ENCODE results near the gene PDE8A. TPM values are rescaled to one million over a fixed set of nuclear protein-coding genes. Genes with fewer than 3 reads are reported as not detected.

Gene PDE8A
- total and polyA plus RNA-seq, 2 donors (not counting 1 experiment from before 2014, with no cell fraction given) = 17.7 to 26.3 TPM

DNA sequence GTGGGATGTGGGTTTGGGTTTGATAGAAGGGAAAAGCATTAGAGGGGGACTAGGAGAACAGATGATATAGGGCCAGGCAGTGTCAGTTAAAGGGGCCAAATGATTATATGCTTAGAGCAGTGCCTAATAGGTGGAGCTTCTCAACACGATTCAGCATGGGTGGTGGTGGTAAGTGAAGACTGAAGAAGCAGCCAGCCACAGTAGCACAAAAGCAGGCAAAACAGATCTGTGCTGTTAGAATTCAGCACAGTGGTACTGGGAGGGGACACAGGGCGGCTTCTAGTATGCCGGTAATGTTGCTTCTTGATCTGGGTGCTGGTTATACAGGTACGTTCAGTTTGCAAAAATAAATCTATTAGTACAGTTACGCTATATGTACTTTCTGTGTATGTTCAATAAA lies 25.5 kb downstream of the PDE8A start:
- no peak overlapping the region for H3K4me3 ChIP-seq (replicated peaks in 1 of 4; ENCODE audit: control extremely low read depth in 1 of 4, insufficient read depth in 1 of 4, low read depth in 3 of 4, low read length in 4 of 4)

DNA sequence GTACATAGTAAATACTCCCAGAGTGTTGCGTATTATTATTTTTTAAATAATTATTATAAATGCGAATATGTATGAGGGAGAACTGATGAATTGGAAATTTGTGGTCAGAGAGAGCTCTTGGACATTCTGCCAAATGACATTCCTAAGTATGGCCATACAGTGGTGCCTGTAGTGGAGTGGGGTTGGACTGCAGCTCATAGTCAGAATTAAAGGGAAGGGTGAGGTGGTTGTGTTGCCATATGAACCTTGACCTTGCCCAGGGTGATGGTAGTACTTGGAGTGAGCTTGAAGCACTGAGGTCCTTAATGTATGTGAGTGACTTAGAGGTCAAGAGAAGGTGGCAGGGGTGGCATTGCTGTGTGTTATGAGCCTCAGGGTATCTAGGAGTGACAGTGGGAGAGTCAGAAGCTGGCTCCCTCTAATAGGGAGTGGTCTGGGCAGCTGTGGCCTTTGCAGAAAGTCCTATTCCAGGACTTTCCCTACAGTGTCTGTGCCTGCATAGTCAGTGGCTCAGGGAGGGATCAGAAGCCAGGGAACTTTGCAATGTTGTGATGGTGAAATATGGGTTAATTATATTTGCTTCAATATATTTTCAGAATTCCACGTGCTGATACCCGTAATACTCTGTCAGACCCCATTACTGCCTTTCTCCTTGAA lies 26.2 kb downstream of the PDE8A start:
- no peaks in the 10 kb centered on the region for H3K9me3 ChIP-seq (ENCODE audit: control insufficient read depth, insufficient read depth, low read depth, low read length)
- H3K27ac ChIP-seq (ENCODE audit: insufficient read depth, low read length) = no peak overlapping the region
- no peaks in the 10 kb centered on the region for H4K20me1 ChIP-seq (ENCODE audit: control insufficient read depth, extremely low read depth, insufficient read depth, low read length)
- no peak overlapping the region for H3K4me3 ChIP-seq (replicated peaks in 1 of 4; ENCODE audit: control extremely low read depth in 1 of 4, insufficient read depth in 1 of 4, low read depth in 3 of 4, low read length in 4 of 4)
- no peaks in the 10 kb centered on the region for H3K4me1 ChIP-seq (ENCODE audit: control insufficient read depth, extremely low read depth, insufficient read depth, low read length)
- DNase-seq (ENCODE audit: low read depth in 2 of 2) = peak in 1 of 2 donors; percentile 19
- H3K27me3 ChIP-seq (ENCODE audit: control insufficient read depth, insufficient read depth, low read length) = no peaks in the 10 kb centered on the region
- H3K4me2 ChIP-seq (ENCODE audit: extremely low read depth, insufficient read depth, low read length) = no peak overlapping the region
- H3K36me3 ChIP-seq (ENCODE audit: control insufficient read depth, insufficient read depth, low read length) = no peaks in the 10 kb centered on the region
- TF ChIP-seq, protein P1, sequence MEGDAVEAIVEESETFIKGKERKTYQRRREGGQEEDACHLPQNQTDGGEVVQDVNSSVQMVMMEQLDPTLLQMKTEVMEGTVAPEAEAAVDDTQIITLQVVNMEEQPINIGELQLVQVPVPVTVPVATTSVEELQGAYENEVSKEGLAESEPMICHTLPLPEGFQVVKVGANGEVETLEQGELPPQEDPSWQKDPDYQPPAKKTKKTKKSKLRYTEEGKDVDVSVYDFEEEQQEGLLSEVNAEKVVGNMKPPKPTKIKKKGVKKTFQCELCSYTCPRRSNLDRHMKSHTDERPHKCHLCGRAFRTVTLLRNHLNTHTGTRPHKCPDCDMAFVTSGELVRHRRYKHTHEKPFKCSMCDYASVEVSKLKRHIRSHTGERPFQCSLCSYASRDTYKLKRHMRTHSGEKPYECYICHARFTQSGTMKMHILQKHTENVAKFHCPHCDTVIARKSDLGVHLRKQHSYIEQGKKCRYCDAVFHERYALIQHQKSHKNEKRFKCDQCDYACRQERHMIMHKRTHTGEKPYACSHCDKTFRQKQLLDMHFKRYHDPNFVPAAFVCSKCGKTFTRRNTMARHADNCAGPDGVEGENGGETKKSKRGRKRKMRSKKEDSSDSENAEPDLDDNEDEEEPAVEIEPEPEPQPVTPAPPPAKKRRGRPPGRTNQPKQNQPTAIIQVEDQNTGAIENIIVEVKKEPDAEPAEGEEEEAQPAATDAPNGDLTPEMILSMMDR (conservative IDR thresholded peaks at IDR 0.05 in 1 of 2, IDR thresholded peaks at IDR 0.05 in 1 of 2; ENCODE audit: low read depth in 1 of 2, low read length in 2 of 2) = no peak
- no peak for TF ChIP-seq EZH2 (IDR thresholded peaks at IDR 0.05; ENCODE audit: low read length, missing control alignments)
- H2AFZ ChIP-seq (ENCODE audit: low read length) = no peak overlapping the region
- no peak overlapping the region for H3K9ac ChIP-seq (ENCODE audit: insufficient read depth, low read length)
- no peaks in the 10 kb centered on the region for H3K79me2 ChIP-seq (ENCODE audit: control insufficient read depth, insufficient read depth, low read length)

More for the DNA sequence above, 25.5 kb downstream of the PDE8A start:
- H4K20me1 ChIP-seq (ENCODE audit: control insufficient read depth, extremely low read depth, insufficient read depth, low read length) = no peaks in the 10 kb centered on the region
- no peak for TF ChIP-seq EZH2 (IDR thresholded peaks at IDR 0.05; ENCODE audit: low read length, missing control alignments)
- TF ChIP-seq, protein P1 (conservative IDR thresholded peaks at IDR 0.05 in 1 of 2, IDR thresholded peaks at IDR 0.05 in 1 of 2; ENCODE audit: low read depth in 1 of 2, low read length in 2 of 2) = no peak
- H3K27ac ChIP-seq (ENCODE audit: insufficient read depth, low read length) = no peak overlapping the region
- no peaks in the 10 kb centered on the region for H3K27me3 ChIP-seq (ENCODE audit: control insufficient read depth, insufficient read depth, low read length)
- H3K4me1 ChIP-seq (ENCODE audit: control insufficient read depth, extremely low read depth, insufficient read depth, low read length) = no peaks in the 10 kb centered on the region
- no peaks in the 10 kb centered on the region for H3K9me3 ChIP-seq (ENCODE audit: control insufficient read depth, insufficient read depth, low read depth, low read length)
- DNase-seq (ENCODE audit: low read depth in 2 of 2) = no peak
- no peaks in the 10 kb centered on the region for H3K36me3 ChIP-seq (ENCODE audit: control insufficient read depth, insufficient read depth, low read length)
- no peaks in the 10 kb centered on the region for H3K79me2 ChIP-seq (ENCODE audit: control insufficient read depth, insufficient read depth, low read length)
- no peak overlapping the region for H3K4me2 ChIP-seq (ENCODE audit: extremely low read depth, insufficient read depth, low read length)
- H3K9ac ChIP-seq (ENCODE audit: insufficient read depth, low read length) = no peak overlapping the region
- H2AFZ ChIP-seq (ENCODE audit: low read length) = no peak overlapping the region

DNA sequence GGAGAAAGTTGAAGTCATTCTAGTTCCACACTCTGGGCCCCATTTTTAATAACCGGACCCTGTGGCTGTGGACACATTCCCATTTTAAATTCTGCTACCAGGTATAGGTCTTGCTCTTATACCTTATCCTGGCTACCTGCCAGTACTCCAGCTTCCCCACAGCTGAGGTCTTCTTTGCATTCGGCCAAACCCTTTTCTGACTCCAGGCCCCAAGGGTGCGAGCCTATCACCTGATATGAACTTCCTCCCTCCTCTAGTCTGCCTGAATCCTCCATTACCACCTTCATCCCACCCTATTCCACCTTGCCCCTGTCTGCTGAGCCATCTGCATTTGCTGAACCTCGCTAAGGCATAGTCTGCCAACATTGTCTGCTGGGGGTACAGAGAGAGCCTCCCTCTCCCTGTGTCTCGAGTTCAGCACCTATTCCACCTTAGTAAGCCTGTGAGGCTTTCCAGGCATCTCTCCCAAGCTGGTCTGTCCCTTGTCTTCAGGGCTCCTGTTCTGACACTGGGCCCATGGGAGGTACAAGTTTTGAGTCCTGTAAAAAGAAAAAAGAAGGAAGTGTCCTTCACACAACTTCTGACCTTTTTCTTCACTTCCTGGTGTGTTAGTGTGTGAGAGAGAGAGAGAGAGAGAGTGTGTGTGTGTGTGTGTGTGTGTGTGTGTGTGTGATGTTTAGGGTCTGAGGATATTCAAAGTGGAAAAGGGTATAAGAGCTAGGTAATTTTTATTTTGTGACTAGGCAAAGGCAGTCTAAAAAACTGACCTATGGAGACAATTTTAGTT lies 27.0 kb downstream of the PDE8A start:
- DNase-seq (ENCODE audit: low read depth in 2 of 2) = no peak
- H3K4me3 ChIP-seq (replicated peaks in 1 of 4; ENCODE audit: control extremely low read depth in 1 of 4, insufficient read depth in 1 of 4, low read depth in 3 of 4, low read length in 4 of 4) = no peak overlapping the region
- no peak for TF ChIP-seq EZH2 (IDR thresholded peaks at IDR 0.05; ENCODE audit: low read length, missing control alignments)
- H3K9ac ChIP-seq (ENCODE audit: insufficient read depth, low read length) = no peak overlapping the region
- H2AFZ ChIP-seq (ENCODE audit: low read length) = no peak overlapping the region
- H3K4me1 ChIP-seq (ENCODE audit: control insufficient read depth, extremely low read depth, insufficient read depth, low read length) = no peaks in the 10 kb centered on the region
- H4K20me1 ChIP-seq (ENCODE audit: control insufficient read depth, extremely low read depth, insufficient read depth, low read length) = no peaks in the 10 kb centered on the region
- H3K9me3 ChIP-seq (ENCODE audit: control insufficient read depth, insufficient read depth, low read depth, low read length) = no peaks in the 10 kb centered on the region
- H3K4me2 ChIP-seq (ENCODE audit: extremely low read depth, insufficient read depth, low read length) = no peak overlapping the region
- H3K36me3 ChIP-seq (ENCODE audit: control insufficient read depth, insufficient read depth, low read length) = no peaks in the 10 kb centered on the region
- H3K79me2 ChIP-seq (ENCODE audit: control insufficient read depth, insufficient read depth, low read length) = no peaks in the 10 kb centered on the region
- H3K27ac ChIP-seq (ENCODE audit: insufficient read depth, low read length) = no peak overlapping the region
- no peaks in the 10 kb centered on the region for H3K27me3 ChIP-seq (ENCODE audit: control insufficient read depth, insufficient read depth, low read length)
